ENCODE results near the gene NKD1. TPM values are rescaled to one million over a fixed set of nuclear protein-coding genes. Genes with fewer than 3 reads are reported as not detected.

The NKD1 gene
- total and polyA plus RNA-seq, 2 of the 8 experiments (the other 6 are each of a cell fraction or from before 2014, with no cell fraction given): 0.70 to 4.5 TPM

DNA sequence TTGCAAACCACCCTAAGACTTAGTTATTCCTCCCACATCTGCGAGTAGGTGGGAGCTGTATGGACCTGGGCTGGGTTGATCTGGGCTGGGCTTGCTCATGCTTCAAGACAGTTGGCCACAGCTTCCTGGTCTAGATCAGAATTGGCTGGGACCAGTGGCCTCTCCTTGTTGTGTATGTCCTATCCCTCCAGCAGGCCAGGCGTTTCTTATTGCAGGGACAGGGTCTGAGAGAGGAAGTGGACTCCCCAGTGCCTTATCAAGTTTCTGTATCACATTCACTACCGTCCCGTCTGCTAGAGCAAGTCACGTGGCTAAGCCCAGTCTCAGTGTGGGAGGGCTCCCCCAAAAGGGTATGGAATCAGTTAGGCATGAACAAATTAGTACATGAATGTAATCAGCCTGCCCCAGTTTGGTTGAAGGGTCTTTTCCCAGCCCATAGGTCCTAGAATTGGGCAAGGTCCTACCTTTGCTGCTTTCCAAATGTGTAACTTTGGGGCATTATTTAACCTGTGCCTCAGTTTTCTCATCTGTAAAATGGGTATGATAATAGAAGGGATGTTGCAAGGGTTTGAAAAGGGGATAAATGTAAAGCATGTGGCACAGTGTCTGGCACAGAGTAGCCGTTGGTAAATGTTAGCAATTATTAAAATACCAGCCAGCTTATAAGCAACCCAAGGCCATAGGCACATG is 36.0 kb downstream of the NKD1 start:
- Histone ChIP-seq H3K36me3 (ENCODE audit: control insufficient read depth in 2 of 4, insufficient read depth in 4 of 4, low read length in 3 of 4) (no peaks in the 10 kb centered on the region), H4K8ac (ENCODE audit: extremely low read depth, insufficient read depth, low read length) (no peak overlapping the region), H2AFZ (ENCODE audit: low read length) (no peak overlapping the region), H2BK20ac (ENCODE audit: low read length) (no peak overlapping the region), H4K5ac (ENCODE audit: insufficient read length, low read depth, low read length) (no peak overlapping the region), H3K23ac (ENCODE audit: insufficient read length) (no peak overlapping the region), H3K23me2 (ENCODE audit: low read depth, low read length) (0 out of 2 replicates have a peak, but pooled peaks cover 2% of the 10 kb centered on the region), H3K27ac (ENCODE audit: low read depth, low read length) (no peak overlapping the region), H2BK15ac (ENCODE audit: low read length) (no peak overlapping the region), H3K4ac (replicated peaks; ENCODE audit: insufficient read length, low read depth, low read length) (no peak overlapping the region), H3K18ac (ENCODE audit: extremely low read depth, low read length) (no peak overlapping the region), H4K91ac (replicated peaks; ENCODE audit: insufficient read length, low read length) (no peak overlapping the region), H3K4me1 (replicated peaks in 1 of 4; ENCODE audit: control insufficient read depth in 3 of 4, insufficient read depth in 4 of 4, low read length in 3 of 4) (peaks cover 0 to 11% (median 5%) of the 10 kb centered on the region in 4 experiments; a peak in 4 of 7 replicates), H2BK5ac (ENCODE audit: low read depth, low read length) (no peak overlapping the region), H2BK12ac (ENCODE audit: low read depth, low read length) (no peak overlapping the region), H4K20me1 (replicated peaks in 1 of 2; ENCODE audit: control insufficient read depth in 1 of 2, insufficient read depth in 2 of 2, low read length in 2 of 2) (peaks cover 0 to 3% of the 10 kb centered on the region in 2 experiments), H2BK120ac (replicated peaks; ENCODE audit: low read depth, low read length) (no peak overlapping the region), H3K9ac (replicated peaks in 1 of 4; ENCODE audit: extremely low read depth in 1 of 4, low read depth in 3 of 4, low read length in 3 of 4) (no peak overlapping the region), H2AK5ac (ENCODE audit: low read depth, low read length) (no peak overlapping the region), H3K4me3 (ENCODE audit: extremely low read depth in 1 of 4, insufficient read depth in 2 of 4, low read depth in 3 of 4, low read length in 4 of 4) (no peak overlapping the region), H3K4me2 (ENCODE audit: insufficient read depth in 1 of 2, low read depth in 2 of 2, low read length in 2 of 2) (no peak overlapping the region), H3K79me1 (ENCODE audit: low read depth, low read length) (no peaks in the 10 kb centered on the region; the same call in 1 of the 2 replicates), H3K14ac (ENCODE audit: insufficient read length) (no peak overlapping the region), H3K79me2 (ENCODE audit: control insufficient read depth in 1 of 2, insufficient read depth in 2 of 2, low read length in 2 of 2) (no peaks in the 10 kb centered on the region), H3K56ac (replicated peaks; ENCODE audit: insufficient read length, low read depth, low read length) (no peak overlapping the region), H3K27me3 (replicated peaks in 1 of 4; ENCODE audit: control insufficient read depth in 3 of 4, extremely low read depth in 1 of 4, insufficient read depth in 3 of 4, low read length in 3 of 4) (no peaks in the 10 kb centered on the region), H3K9me3 (ENCODE audit: insufficient read depth in 2 of 2, low read depth in 1 of 2, low read length in 1 of 2) (no peaks in the 10 kb centered on the region)
- DNase-seq (ENCODE audit: low read depth in 1 of 2, low spot score in 2 of 2) (no peak), FAIRE-seq (no peak)
- CTCF ChIA-PET (ENCODE audit: partially characterized antibody): interaction anchor here (5.3 to 16.9 kb wide), 2 partner anchors 9 to 86 kb away, joined by 33 to 279 read pairs; no protein-coding TSS in a partner anchor
- TF ChIP-seq SIX5 (IDR thresholded peaks at IDR 0.05; ENCODE audit: low read depth, low read length): no peak
- TF ChIP-seq KDM1A (IDR thresholded peaks at IDR 0.05; ENCODE audit: borderline replicate concordance, low read length): peak; percentile 66; the same call in 1 of the 2 replicates
- WGBS, 2 experiments (ENCODE audit: extremely low coverage in 1 of 2, insufficient coverage in 1 of 2, insufficient read length in 1 of 2, insufficient replicate concordance in 2 of 2, low coverage in 1 of 2, low lambda C conversion rate in 2 of 2, missing lambda C conversion rate in 1 of 2): 85% methylated on average over 6 of the region's 6 CpGs; no CpG with 5 or more reads in 1 of the 2 experiments
- POLR2A ChIA-PET (ENCODE audit: partially characterized antibody): no interaction called here

Measured in H1 (cell line).